Heart left ventricle (tissue), 13 donors: ENCODE results near the gene KIF26A.

ENCODE experiments used
- CTCF ChIP-seq, 12 donors: fragments of 200-600 bp; sonication (generic) in 4 of 12; IDR thresholded peaks; one replicate each; pipeline versions ENCODE4 v1.5.0 to v1.8.0; 2018 to 2022; ENCODE audit warnings: antibody characterized with exemption in 12 of 12, mild to moderate bottlenecking in 5 of 12
- POLR2A ChIP-seq, 2 donors: fragments of 450-650 bp; IDR thresholded peaks; one replicate each; pipeline ENCODE4 v1.6.1; 2017; ENCODE audit warnings: antibody characterized with exemption in 2 of 2, mild to moderate bottlenecking in 2 of 2, moderate library complexity in 2 of 2
- donor health status: ischemic (EF 13 %, LVEDD 7.1; RV severe dilation, severe dysfunction).
- donor health status: DM: no; HTN: yes; CAD: no.
- donor health status: DM: no; HTN: no; CAD: no.
- donor health status: ischemic (EF 25% LVEDD 6.9; RV normal size, moderate dysfunction).
- donor health status: ischemic (EF 25% LVEDD 5.7; RV mildly dilated, moderate dysfunction).
- donor health status: ischemic (EF 35%, LVEDD 5.7; RV mildly dilated, moderate dysfunction).
- donor health status: nonischemic (EF 11% LVEDD 7.7; RV severe dilation, severe dysfunction).
- donor health status: DM: yes; HTN: yes; CAD: no.
- donor health status: PGD.
- donor health status: ischemic (EF 29% LVEDD 5.4; RV normal size, mild dysfunction).
- donor health status: nonischemic (EF 23%, LVEDD 6.1; RV moderate dilation, normal function).

GRCh38 chr14:104134061-104134965 is 4.1 kb upstream of the KIF26A start:
- no peak for TF ChIP-seq CTCF (IDR thresholded peaks at IDR 0.05)
- TF ChIP-seq POLR2A (IDR thresholded peaks at IDR 0.05): no peak
